HG03439 (cell line): ENCODE results near the gene TMEM72.

ENCODE experiments used
- ATAC-seq: cut with Tn5 transposase; IDR thresholded peaks from one replicate; pipeline ENCODE4 v1.9.1; 2021; ENCODE audit warnings: mild to moderate bottlenecking, moderate library complexity; ENCODE audit not compliant: unreplicated experiment

TMEM72 gene

DNA sequence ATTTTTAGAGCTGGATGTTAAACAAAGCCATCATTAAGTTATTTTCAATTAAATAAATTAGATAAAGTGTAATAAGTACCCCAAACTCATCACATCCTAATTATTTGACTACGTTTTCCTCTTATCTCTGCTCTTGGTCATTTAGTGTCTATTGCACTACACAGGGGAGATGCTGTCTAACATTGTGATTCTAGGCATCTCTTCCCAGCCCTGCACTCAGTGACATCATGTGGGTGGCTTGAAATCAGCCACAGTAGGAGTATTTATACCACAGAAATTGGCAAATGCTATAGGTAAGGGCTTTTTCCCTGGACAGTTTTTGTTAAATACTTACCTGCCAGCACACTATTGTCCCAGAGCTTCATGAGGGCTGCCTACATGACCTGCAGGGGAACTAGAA, 21.3 kb upstream of the TMEM72 start:
- no peak for ATAC-seq

GRCh38 chr10:44890696-44891563, 20.2 kb upstream of the TMEM72 start:
- ATAC-seq = no peak

DNA sequence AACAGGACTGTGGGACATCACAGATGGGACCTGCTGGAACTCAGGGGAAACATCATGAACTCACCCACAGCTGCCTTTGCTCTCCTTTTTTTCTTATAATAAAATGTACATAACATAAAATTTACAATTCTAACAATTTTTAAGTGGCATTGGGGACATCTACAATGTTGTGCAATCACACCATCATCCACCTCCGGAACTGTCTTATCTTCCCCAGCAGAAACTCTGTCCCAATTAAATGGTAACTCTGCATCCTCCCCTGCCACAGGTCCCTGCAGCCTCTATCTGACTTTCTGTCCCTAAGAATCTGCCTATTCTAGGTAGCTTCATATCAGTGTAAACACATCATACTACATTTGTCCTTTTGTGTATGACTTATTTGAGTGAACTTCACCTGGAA, 19.4 kb upstream of the TMEM72 start:
- no peak for ATAC-seq

DNA sequence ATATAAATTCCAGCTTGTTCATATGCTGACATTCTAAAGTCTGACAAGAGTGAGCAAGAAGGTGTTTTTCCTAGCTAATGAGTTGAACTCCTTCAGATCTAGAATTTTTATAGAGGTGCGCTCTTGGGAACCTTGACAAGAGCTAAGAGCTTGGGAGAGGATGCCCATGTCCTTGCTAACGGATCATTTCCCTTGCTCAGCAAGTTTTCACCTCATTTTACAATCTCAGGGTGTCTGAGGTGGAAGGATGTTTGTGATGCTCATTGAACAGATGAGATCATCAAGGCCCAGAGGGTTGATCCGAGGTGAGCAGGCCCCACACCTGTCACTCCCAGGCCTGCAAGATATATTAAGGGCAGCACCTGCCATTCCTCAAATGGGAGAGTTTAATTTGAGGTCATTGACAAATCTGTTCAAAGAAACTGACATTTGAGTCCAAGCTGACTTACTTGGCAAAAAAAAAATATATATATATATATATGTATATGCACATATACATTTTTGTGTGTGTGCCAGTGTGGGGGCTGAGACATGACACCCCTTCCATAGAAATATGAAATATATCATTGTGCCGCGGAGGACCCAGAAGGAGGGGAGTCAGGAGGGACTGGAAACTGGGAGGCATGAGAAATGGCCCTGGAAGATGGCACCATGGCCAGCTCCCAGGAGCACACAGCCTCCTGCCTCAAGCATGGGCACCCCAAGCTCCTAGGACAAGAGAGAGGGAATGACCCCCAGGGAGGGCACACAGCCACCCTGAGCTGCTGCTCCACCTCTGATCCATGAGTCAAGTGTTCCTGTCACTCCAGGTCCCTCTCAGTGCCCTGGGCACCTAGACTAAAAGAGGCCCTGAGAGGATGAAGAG, 17.3 kb upstream of the TMEM72 start:
- ATAC-seq = no peak

- ATAC-seq = no peak
Observed at GRCh38 chr10:44894691-44895090, 16.4 kb upstream of the TMEM72 start.

DNA sequence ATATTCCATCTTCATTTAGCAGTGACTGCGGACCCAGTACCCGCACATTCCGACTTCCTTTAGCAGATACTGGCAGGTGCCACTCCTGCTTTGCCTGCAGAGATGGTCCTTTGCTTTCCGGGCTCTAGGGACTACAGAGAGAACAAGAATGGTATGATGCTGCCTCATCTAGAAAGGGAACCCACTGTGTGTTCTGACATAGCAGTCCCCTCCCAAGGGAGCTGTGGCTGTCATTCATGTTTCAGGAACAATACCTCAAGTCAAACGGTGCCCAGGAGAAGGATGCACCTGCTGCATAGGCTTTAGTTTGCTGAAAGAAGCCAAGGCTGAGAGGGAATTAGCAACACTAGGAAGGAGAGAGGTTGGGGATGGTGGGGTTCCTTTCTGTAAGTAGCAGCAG, 15.9 kb upstream of the TMEM72 start:
- no peak for ATAC-seq

GRCh38 chr10:44897049-44897448, 14.1 kb upstream of the TMEM72 start:
- no peak for ATAC-seq

GRCh38 chr10:44898665-44899064, 12.5 kb upstream of the TMEM72 start:
- no peak for ATAC-seq

DNA sequence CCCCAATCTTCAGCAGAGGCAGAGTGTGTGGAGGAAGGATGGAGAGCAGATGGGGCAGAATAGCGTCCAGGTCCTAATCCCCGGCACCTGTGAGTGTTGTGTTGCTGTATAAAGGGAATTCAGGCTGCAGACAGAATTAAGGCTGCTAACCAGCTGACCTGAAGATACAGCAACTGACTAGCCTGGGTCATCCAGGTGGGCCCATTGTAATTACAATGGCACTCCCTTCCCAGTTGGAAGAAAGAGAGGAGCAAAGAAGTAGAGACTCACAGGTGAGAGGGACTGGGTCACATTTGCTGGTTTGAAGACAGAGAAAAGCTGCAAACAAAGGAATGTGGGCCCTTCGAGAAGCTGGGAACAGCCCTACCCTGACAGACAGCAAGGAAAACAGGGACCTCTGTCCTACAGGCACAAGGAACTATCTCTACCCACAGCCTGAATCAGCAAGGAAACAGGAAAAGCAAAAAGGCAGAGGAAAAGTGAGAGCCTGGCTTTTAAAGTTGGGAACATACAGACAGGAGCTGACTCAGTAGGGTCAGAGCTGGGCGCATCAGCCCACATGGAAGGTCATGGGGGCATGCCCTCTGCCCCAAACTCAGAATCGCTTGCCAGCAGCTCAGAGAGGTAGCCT, 11.6 kb upstream of the TMEM72 start:
- ATAC-seq = no peak

DNA sequence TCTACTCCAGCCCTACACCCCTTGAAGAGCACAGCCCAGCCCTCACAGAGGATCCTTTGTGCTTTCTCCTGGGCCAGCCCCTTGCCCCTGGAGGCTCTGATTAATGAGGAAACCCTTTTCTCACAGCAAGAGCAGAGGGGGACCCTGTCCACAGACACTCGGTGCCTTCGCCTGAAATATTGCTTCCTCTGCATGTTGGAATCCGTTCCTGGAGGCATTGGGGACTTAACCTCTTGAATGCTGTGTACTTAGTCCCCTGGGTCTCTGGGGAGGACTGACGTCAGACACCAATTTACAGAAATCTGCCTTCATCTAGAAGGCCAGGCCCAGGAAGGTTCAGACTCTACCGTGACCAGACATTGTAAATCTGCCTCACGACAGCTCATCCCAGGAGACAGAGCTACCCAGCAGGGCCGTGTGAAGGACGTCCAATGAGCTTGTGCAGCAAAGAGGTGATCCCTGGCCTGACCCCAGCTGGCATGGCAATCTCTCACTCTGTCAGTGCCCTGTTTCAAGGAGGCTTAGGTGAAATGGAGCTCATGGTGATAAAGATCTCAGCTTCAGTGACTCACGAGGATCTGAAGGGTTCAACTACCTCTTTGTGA, 8.1 kb upstream of the TMEM72 start:
- ATAC-seq = no peak

- no peak for ATAC-seq
Observed at GRCh38 chr10:44906486-44906885, 4.7 kb upstream of the TMEM72 start.

- no peak for ATAC-seq
Observed at GRCh38 chr10:44907556-44907955, 3.6 kb upstream of the TMEM72 start.

DNA sequence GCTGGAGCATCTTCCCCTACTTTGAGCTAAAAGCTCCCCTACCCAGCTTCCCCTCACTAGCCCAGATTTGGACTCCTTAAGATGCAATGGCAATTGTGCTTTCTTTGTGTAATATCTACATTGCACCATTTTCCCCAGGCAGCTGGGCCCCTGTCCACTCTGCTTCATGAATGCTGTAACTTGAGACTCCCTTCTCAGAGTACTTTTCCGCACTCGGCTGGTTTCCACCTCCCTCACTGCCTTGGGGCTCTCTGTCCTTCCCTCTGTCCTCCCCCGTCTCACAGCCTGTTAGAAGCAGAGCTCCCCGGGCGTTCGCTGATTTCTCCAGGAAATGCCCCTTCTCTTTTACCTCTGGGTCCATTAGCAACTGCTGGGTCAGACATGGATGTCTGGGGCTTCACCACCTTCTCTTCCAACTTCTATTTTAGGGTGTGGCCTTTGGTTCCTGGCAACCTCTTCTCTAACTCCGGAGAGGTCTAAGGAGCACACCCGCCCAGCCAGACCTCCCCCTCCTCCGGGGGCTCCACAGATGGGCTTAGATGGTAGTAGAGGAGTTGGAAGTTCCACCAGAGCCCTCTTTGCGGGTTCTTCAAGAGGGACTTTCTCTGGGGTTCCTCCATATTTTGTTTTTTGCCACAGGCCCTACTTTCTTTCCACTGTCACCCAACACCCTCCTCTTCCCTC, 2.9 kb upstream of the TMEM72 start:
- no peak for ATAC-seq

DNA sequence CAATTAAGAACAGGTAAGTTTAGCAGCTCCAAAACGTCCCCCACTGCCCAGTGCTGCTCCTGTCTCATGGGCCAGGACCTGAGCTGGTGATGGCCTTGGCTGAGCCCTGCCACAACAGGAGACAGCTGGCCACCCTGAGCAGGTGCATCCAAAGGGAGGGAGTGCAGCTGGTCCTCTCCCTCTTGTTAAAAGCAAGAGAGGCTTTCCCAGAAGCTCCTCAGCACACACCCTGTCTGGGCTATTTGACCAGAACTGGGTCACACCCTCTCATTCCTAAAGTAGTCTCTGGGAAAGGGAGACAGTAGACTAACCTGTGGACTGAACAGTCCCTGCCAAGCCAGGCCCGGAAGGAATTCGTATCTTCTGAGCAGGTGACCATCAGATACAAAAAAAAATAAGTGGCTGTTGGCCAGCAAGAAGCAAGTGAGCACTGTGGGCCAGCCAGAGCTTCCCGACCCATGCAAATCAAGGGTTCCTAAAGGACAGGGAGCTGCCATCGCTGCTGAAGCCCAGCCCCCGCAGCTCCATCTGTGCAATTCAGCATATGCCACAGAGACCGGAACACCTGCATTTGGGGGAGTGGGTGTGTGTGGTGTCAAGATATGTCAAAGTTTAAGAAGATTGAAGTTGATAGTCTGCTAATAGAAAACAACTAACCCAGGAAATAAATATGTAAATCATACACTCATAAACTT, 2.1 kb upstream of the TMEM72 start:
- ATAC-seq = no peak

- no peak for ATAC-seq
Observed at GRCh38 chr10:44909910-44910309, 1.2 kb upstream of the TMEM72 start.

GRCh38 chr10:44910602-44911001, 535 bp upstream of the TMEM72 start:
- no peak for ATAC-seq

DNA sequence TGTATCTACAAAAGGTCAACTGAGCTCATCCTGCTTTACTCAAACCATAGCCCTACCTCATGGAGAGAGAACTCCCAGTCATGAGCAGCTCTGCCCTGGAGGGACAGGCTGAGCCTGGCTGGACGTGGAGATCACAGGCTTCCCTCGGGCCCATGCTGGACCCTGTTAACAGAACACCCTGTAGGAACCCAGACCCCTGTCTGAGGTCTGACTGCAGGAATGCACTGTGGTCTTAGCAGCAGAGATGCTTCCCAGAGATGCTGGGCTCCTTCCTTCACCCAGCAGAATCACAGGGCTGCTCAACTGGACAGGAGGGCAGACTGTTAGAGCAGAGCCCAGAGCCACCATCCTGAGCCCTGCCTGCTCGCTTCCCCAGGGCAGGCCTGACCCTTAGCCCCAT, 814 bp downstream of the TMEM72 start:
- no peak for ATAC-seq

DNA sequence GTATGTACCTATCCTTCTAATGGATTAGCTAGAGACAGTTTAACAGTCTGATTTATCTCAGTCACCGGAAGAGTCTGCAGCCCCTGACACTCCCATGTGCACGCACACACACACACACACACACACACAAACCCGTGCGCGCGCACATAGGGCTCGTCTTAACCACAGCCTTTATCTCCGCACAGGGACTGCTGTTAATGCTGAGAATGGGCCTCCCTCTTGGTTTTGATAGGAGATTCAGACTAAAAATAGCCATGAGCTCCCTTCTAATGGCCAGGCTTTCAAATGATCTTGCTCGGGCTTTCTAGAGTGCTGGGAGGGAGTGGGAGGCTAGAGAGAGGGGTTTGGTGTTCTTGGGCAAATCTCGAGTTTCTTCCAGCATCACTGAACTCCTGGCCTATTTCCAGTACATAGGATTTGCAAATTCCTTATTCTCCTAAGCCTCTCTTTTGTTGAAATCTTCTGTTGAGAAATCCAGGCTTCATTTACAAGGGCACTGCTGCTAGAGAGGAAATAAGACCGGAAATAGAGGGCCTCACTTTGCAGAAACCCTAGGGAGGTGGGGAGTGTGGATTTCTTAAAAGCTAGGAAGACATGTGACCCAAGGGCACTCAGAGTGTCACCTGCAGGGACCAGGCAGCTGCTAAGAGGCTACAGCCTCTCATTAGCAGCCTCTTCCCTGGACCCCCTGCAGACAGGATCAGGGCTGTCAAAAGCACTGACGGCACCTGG, 2.4 kb downstream of the TMEM72 start:
- ATAC-seq = no peak

GRCh38 chr10:44914891-44915290, 3.8 kb downstream of the TMEM72 start:
- no peak for ATAC-seq
